Activated CD4-positive, alpha-beta T cell treated with anti-CD3 and anti-CD28 coated beads, Interleukin-2, amount 50 U/mL, for 16 hours (primary cell): Measurements from ENCODE around the gene CDX1.

Experiments used
- DNase-seq: peaks from one replicate; pipeline ENCODE4 v3.0.0-alpha.2; 2020

CDX1 gene

GRCh38 chr5:150131978-150132694 lies 34.4 kb upstream of the CDX1 start:
- no peak for DNase-seq

- no peak for DNase-seq
Measured at GRCh38 chr5:150132740-150133139, 33.8 kb upstream of the CDX1 start.

GRCh38 chr5:150133581-150134197 lies 32.9 kb upstream of the CDX1 start:
- DNase-seq: no peak

DNA sequence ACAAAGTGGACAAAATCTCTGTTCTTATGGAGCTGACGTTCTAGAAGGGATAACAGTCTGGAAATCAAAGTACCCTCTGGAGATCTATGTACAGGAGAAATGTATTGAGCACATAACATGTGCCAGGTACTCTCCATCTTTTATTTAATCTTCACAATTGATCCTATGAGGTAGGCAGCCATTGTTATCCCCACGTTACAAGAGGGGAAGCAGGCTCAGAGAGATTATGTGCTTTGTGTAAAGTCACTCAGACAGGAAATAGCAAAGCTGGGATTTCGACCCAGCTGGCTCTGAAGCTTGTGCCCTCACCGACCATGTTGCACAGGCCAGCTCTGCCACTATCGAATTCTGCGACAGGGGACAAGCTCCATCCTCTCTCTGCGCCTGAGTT lies 32.4 kb upstream of the CDX1 start:
- DNase-seq: no peak

DNA sequence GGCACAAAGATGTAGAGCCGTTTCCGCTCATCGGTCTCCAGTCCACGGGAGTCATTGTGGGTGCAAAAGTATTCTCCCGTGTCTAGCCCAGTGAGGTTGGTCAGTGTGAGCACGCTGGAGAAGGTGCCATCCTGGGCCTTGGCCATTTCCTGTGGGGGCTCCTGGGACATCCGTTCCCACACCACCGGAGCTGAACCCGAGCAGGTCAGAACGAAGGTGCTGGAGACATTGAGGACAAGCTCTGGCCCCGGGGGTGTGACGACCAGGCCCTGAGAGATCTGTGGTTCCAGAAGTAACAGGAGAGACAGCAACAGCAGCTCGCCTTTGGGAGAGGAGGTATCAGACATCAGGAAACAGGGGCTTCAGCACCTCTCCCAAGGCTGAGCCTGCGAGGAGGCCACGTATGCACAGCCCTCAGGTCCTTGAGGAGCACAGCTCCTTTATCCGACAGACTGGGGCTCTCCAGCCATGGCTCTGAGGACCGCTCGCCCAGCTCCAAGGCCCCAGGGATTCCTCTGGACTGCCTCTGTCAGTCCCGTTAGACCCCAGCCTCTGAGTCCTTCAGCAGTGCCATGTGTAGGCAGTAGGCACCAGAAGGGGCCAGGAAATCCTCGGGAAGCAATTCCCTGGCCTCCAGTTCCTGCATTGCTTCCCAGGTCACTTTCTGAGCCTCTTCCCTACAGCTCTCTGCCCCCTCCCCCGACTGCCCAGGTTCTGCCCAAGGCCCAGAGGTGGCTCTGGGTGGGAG lies 30.8 kb upstream of the CDX1 start:
- DNase-seq: no peak

- DNase-seq: no peak
Measured at GRCh38 chr5:150136305-150137167, 30.0 kb upstream of the CDX1 start.

DNA sequence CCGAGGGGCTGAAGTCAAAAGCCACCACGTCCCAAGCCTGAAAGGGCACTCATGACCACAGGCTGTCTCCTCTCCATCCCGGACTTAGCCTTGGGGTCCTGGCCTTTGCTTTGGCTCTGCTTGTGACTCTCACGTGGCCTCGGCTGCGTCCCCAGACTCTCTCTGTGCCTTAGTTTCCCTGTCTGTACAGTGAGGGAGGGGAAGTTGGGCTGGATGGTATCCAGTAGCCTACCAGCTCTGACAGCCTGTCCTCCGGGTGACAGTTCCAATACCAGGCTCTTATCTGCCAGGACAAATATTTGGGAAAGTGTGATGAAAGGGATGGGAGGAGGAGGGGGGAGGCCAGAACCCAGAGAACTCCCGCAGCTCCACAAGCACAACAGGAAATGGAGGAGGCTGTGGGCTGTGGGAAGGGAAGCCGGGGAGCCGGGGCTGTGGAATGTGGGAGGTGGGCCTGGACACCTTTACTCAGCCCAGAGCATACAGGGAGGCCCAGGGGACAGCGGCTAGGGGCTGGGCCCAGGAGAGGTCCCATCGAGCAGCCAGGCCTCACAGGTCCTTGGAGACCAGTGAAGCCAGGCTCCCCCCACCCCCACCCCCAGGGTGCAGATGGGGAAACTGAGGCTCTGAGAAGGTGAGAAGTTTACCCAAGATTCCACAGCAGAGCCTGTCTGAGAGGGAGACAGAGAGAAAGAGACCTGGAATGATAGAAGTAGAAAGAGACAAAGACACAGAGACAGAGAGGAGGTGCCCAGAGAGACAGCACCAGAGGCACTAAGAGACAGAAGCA lies 29.2 kb upstream of the CDX1 start:
- no peak for DNase-seq

DNA sequence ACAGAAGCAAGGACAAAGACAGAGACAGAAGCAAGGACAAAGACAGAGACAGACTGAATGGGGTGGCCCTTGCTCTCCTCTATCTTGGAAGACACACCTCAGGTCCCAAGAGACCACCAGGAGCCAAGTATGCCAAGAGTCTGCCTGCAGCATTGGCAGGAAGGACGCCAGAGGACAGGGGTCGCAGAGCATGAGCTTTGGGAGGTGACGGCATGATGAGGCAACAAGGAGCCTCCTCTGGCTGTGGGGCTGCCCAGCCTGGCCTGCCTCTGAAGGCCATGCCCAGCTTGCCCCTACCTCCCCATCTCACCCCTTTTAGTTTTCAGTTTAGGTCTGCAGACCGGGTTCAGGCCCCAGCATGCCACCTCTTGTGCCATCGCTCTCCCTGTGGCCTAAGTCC lies 28.6 kb upstream of the CDX1 start:
- no peak for DNase-seq

- DNase-seq: no peak
Measured at GRCh38 chr5:150138551-150139265, 27.9 kb upstream of the CDX1 start.

DNA sequence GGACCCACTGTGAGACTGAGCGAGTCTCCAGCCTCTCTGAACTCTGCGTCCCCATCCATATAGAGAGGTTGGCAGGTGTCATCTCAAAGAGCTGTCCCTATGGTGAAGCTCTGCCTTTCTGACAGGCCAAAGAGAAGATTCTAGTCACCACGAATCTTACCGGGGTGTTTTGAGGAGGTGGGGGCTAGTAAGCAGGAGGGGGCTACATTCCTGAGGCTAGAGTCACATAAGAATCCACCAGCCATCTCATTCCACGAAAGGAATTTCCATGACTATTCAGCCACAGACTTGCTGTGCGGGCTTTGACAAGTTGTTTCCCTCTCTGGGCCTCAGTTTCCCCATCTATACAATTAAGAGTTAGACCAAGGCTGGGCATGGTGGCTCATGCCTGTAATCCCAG lies 27.2 kb upstream of the CDX1 start:
- no peak for DNase-seq

DNA sequence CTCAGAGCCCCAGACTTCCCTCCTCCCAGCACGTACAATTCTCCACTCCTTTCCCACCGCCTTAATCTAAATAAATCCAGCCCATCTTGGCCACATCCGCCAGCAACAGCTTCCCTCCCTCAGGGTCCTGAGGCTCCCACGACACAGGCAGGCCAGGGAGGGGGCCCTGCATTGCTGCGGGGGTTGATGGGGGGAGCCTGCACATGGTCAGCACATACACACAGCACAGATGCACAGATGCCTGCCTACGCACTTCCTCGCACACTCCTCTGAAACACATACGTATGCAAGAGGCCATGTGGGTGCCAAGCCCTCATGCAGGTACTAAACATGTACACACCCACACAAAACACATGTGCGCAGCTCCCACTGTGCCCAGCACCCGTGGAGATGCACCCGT lies 25.7 kb upstream of the CDX1 start:
- DNase-seq: no peak

DNA sequence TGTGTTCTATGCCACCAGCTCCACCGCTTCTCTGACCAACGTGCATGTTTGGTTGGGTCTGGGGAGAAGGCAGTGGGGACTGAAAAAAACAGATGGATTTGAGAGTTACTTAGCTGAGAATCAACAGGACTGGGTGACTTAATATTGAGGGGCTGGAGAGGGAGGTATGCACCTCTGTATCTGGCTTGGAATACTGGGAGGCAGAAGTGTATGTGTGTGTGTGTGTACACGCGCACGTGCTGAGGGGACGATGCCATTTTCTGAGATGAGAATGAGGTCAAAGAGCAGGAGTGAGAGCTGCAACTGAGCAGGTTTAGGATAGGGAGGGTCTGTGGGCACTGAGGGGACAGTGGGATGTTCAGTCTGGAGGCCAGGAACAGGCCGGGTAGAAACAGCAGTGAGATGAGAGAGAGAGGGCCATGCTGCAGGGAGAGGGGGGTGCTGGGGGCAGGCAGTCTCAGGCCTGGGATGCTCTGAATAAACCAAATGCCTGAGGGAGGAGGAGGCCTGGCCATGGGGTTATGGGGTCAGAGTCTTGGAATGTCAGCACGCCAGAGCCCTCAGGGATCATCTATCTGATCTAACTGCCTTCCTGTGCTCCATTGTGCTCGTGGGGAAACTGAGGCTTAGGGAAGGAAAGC lies 24.9 kb upstream of the CDX1 start:
- DNase-seq: no peak

DNA sequence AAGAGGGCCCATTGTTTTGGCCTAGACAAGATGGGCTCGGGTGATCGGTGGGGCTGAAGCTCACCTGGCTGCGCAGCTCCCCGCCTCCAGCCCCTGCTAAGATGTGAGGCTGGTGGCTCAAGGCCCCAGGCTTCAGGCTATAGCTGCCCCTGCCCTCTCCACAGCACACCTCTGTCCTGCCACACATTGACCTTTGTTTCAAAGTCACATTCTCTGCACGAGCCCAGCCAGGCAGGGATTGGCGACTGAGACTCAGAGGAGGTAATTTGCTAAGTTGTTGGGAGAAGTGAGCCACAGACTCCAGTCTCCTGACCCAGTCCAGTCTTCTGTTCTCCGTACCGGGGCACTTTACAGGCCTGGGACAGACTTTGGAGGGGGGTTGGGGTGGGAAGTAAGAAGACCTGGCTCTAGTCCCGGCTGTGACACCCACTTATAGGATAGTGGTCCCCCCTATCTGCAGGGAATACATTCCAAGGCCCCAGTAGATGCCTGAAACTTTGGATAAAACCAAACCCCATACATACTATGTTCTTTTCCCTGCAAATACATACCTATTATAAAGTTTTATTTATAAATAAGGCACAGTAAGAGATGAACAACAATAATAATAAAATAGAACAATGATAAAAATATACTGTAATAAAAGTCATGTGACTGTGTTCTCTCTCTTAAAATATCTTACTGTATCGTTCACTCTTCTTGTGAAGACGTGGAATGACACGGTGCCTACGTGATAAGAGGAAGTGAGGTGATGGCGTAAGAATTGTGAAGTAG lies 24.2 kb upstream of the CDX1 start:
- DNase-seq: no peak

- no peak for DNase-seq
Measured at GRCh38 chr5:150142959-150143349, 23.6 kb upstream of the CDX1 start.

DNA sequence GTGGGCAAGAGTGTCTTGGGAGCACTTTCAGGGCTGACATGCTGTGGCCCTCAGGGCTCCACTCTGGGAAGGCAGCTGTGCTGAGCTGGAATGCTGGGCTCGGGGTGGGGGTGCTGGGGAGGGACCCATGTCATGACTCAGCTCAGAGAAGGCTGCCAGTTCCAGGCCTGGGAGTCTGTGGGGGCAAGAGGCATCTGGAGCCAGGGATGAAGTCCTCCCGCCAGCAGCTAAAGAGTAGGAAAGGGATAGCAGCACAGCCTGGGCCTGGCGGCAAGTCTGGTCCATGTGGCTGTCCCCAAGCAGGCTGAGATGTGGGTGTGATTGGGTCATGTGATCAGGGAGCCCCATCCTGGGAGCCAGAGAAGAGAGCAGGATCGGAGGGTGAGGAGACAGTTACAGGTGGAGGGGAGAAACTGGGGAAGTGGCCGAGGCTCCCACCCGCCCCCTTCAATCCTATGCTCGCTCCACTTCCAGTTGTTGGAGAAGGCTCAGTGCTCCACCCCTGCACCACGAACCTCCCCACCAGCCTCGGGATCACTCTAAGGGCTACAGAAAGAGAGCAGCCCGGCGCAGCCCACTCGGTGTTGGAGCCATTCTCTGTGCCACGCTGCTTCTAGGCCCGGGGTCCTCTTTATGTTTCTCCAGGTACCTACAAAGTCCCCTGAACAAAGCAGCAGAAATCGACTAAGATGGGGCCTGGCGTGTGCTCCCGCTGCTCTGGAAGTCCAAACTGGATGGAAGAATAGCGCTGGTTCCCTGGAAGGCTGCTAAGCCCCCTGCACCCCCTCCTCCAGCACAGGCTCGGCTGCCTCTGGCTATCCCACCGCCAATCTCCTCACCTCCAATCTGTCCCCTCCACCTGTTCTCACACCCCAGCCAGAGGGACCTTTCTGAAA lies 23.0 kb upstream of the CDX1 start:
- DNase-seq: no peak

DNA sequence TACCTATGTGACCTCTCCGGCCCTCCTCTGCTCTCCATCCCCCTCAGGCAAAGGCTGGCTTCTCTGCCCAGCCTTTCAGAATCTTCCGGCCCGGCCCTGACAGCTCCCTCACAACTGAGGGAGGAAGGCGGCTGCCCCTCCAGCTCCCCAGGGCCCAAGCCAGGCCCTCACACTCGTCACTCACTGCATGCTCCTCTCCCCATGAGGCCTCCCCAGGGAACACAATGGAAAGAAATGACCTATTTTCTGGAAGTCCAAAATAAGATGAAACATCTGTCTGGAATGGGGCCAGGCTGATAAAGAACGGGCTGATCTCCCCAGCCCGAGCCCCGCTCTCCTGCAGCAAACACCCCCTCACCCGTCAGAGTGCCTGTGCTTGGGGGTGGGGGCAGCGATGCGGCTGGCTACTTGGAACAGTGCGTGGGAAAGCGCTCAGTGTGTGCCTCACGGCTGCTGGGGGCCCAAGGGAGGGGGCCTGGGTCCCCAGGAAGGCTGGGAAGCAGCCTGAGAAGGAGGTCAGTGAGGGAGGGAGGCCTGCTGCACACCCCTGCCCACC lies 22.3 kb upstream of the CDX1 start:
- no peak for DNase-seq

DNA sequence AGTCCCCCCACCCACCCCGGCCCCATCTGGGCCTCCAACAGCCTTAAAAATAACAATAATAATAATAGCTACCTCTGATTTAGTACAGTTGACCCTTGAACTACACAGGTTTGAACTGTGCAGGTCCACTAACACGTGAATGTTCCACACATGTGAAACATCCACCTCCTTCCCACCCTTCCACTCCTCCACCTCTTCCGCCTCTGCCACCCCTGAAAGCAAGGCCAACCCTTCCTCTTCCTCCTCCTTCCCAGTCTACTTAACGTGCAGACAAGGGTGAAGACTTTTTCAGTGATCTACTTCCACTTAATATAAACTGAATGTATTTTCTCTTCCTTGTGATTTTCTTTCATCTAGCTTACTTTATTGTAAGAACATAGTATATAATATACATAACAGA lies 21.7 kb upstream of the CDX1 start:
- DNase-seq: no peak

DNA sequence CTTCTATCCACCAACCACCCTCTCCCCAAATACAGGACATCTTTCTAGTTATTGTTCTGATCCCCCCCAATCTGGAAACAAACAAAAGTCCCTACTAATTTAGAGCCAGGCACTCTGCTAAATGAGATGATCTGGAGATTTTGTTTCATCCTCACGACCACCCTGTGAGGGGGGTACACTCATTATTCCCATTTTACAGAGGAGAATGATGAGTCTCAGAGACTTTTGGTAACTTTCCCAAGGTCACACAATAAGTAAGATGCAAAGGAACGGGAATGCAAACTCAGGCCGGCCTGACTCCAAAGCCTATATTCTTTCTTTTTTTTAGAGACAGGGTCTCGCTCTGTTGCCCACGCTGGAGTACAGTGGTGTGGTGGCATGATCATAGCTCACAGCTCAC lies 20.3 kb upstream of the CDX1 start:
- no peak for DNase-seq
